NK-92 treated with Interleukin-12 subunit alpha and Interleukin-12 subunit beta, amount 100 ng/mL, for 24 hours (cell line): ENCODE results near the gene AADACL3.
"Not testable (repeated sequence)": the region's sequence is repeated elsewhere in the genome, so short reads cannot be mapped to it uniquely, and the experiment has no call there.

ENCODE experiments used
- DNase-seq: peaks from one replicate; lab custom pipeline; 2025; lab: John Stamatoyannopoulos, UW

The AADACL3 gene

DNA sequence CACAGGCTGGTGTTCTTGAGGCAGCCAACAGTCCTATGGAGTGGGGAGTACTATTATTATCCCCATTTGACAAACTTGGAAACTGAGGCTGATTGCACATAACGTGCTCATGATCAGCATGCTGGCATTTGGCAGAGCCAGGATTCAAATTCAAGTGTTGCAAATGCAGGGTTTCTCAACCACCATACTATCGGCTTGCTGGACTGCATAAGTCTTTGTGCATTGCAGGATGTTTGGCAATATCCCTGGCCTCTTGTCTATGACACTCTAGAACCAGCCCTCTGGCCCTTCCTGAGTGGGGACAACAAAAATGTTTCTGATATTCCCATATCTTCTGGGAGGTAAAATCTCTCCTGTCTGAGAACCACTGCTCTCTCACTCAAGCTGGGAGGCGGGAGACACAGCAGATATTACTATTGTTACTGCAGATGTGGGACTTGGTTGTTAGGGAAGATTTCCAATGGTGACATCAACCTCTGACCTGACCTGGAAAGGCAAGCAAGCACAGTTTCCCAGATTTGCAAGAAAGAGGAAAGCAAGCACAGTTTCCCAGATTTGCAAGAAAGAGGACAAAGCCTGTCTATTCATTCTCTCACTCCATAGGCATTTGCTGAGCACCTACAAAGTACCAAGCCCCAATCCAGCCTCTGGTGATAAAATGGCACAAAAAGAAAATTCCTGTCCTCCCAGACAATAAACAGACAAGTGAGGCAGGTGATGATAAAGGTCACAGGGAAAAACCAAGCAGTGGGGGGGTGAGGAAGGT is 1.0 kb upstream of the AADACL3 start:
- no peak for DNase-seq

GRCh38 chr1:12717301-12717838 is 1.5 kb downstream of the AADACL3 start:
- DNase-seq, result no peak

DNA sequence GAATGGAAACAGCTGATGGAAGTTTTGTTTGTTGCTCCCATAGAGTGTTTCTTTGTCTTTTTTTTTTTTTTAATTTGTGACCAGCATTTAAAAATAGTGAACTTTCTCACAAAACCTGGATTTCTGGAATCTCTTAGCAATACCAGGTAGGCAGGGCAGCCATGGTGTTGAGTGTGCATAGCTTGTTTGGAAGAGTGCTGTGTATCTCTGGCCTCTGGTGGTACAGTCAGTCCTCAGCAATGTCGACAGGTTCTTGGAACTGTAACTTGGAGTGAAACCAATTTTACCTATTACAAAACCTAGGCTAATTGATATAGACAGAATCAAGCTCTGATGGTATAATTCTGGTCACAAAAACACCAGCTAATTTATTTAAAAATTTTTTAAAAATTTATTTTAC is 6.7 kb downstream of the AADACL3 start:
- DNase-seq, result no peak

GRCh38 chr1:12728391-12728790 is 12.5 kb downstream of the AADACL3 start:
- DNase-seq, result no peak

- DNase-seq, result no peak
Measured at GRCh38 chr1:12730156-12730555, 14.2 kb downstream of the AADACL3 start.

DNA sequence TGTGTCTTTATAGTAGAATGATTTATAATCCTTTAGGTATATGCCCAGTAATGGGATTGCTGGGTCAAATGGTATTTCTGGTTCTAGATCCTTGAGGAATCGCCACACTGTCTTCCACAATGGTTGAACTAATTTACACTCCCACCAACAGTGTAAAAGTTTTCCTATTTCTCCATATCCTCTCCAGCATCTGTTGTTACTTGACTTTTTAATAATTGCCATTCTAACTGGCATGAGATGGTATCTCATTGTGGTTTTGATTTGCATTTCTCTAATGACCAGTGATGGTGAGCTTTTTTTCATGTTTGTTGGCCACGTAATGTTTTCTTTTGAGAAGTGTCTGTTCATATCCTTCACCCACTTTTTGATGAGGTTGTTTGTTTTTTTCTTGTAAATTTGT is 15.2 kb downstream of the AADACL3 start:
- not testable (repeated sequence) for DNase-seq

GRCh38 chr1:12734651-12735050 is 18.7 kb downstream of the AADACL3 start:
- DNase-seq, result no peak

DNA sequence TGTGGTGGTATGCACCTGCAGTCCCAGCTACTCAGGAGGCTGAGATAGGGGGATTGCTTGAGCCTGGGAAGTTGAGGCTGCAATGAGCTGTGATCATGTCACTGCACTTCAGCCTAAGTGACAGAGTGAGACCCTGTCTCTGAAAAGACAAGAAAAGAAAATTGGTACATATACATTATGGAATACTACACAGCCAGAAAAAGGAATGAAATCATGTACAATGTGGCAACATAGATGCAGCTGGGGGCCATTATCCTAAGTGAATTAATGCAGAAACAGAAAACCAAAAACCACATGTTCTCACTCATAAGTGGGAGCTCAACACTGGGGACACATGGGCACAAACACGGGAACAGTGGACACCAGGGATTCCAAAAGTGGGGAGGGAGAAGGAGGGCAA is 23.0 kb downstream of the AADACL3 start:
- no peak for DNase-seq

DNA sequence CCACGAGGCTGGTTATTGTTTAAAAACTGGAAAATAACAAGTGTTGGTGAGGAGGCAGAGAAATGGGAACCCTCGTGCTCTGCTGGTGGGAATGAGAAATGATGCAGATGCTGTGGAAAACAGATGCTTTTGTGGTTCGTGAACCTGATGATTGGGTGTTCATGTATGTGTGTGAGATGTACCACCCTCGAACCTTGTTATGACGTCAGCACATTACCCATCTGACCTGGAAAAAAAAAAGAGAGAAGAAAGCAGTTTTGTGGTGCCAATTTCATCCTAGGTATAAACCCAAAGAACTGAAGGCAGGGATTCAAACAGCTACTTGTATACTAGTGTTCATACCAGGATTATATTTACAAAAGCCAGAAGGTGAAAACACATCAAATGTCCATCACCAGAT is 23.7 kb downstream of the AADACL3 start:
- no peak for DNase-seq

- DNase-seq, result no peak
Measured at GRCh38 chr1:12741946-12742345, 26.0 kb downstream of the AADACL3 start.

DNA sequence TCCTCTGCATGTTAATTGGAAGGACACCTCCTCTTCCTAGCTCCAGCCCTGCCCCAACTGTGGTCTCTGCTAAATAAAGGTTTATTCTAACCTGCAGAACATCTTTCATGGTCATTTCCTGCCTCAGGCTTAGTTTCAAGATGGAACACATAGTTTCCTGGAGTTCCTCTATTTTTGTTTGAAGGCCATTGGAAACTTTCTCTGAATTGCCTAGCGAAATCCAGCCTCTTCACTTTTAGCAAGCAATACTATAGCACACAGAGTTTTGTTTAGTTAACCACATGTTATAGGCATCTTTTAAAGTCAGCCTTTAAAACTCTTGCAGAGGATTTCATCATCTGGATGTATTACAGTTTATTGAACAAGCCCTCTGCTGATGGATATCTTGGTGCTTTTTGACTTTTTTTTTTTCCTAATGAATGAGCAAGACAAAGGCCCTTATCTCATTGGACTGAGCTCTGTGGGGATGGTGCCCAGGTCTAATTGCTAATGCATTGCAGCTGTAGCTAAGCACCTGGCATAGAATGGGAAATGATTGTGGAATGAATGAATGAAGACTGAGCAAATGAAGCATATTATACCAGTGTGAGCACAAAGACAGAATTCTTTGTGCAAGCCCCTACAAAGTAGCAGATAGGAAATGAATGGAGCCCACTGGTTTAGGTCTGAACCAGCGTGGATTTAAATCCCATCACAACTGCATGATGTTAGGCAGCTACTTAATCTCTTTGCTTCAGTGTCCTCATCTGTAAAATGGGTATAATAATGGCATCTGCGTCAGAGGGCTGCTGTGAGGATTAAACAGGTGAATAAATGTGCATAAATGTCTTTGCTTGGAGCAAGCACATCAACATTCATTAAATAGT is 29.4 kb downstream of the AADACL3 start:
- DNase-seq, result no peak

- DNase-seq, result no peak
Measured at GRCh38 chr1:12745992-12746323, 30.0 kb downstream of the AADACL3 start, which contains the start of gene CFAP107. Gene CFAP107 (plus strand): TSS chr1:12746200. CDS start chr1:12746431, 231 bp downstream.

- no peak for DNase-seq
Measured at GRCh38 chr1:12748778-12749355, 33.0 kb downstream of the AADACL3 start.

GRCh38 chr1:12754738-12755137 is 38.8 kb downstream of the AADACL3 start:
- no peak for DNase-seq

GRCh38 chr1:12756273-12756672 is 40.4 kb downstream of the AADACL3 start:
- DNase-seq, result no peak

GRCh38 chr1:12756768-12757413 is 41.0 kb downstream of the AADACL3 start:
- no peak for DNase-seq

- no peak for DNase-seq
Measured at GRCh38 chr1:12757836-12758235, 41.9 kb downstream of the AADACL3 start.

DNA sequence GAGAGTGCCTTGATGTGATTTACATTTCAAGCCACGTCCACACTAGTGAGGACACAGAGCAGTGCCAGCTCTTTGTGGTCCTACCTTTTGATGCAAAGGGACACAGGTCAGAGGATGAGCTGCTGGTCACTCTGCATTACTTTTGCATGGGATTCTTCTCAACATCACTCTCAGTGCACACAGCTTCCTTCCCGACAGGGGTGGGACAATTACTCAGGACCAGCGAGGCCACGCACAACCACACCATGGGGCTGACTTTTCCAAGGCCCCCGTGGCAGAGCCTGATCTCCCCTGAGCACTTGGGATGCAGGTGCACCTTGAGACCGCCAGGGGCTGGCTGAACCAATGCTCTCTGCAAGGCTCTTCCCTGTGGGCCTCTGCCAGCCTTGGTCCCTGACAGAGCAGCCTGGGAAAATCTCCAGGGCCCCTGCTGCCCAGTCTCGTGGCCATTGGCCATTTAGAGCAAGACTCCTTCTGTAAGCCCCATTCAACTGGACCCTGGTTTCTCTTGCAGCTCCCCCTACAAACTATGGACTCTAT is 44.4 kb downstream of the AADACL3 start:
- DNase-seq, result no peak

DNA sequence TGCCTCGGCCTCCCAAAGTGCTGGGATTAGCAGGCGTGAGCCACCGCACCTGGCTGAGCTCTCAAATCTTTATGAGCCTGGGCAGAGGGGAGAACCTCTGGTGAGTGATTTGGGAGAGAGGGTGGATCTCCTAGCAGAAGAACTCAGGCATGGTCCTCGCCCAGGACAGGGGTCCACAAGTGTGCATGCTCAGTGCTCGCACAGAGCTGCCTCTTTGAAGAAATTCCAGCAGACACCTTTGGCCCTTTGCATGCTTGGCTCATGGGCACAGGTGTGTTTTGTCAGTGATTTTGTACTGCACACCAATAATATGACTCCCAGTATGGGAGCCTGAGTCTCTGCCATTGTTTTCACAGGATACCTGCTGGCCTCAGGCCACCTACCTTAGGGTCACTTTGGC is 45.9 kb downstream of the AADACL3 start:
- no peak for DNase-seq

DNA sequence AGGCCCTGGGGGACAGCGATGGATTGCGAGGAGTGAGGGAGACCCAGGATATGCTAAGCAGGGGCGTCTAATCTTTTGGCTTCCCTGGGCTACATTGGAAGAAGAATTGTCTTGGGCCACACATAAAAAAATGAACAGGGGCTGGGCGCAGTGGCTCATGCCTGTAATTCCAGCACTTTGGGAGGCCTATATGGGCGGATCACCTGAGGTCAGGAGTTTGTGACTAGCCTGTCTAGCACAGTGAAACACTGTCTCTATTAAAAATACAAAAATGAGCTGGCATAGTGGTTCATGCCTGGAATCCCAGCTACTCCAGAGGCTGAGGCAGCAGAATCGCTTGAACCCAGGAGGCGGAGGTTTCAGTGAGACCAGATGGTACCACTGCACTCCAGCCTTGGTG is 46.9 kb downstream of the AADACL3 start:
- DNase-seq, result no peak

GRCh38 chr1:12763479-12763878 is 47.6 kb downstream of the AADACL3 start:
- DNase-seq, result no peak

- DNase-seq, result no peak
Measured at GRCh38 chr1:12764016-12764415, 48.1 kb downstream of the AADACL3 start.
